HCT116 (cell line): ENCODE measurements around the gene NF1.

Source experiments
- ATF3 ChIP-seq: IDR thresholded peaks from 2 replicates; pipeline ENCODE4 v1.6.1; 2012
- CEBPB ChIP-seq: IDR thresholded peaks from 2 replicates; pipeline ENCODE4 v1.6.1; 2012; ENCODE audit warnings: low read depth
- CTCF ChIP-seq, 3 experiments: fragments of 200-600 bp in 1 of 3; sonication (generic) in 1 of 3; IDR thresholded peaks in 2 of 3; conservative IDR thresholded peaks in 1 of 3; 2 replicates each; pipeline ENCODE4 v1.5.1; 2012 to 2017; ENCODE audit warnings: low read depth in 2 of 3, low read length in 2 of 3, antibody characterized with exemption in 1 of 3, borderline replicate concordance in 1 of 3, control low read depth in 1 of 3, mild to moderate bottlenecking in 1 of 3, mixed read lengths in 1 of 3, mixed run types in 1 of 3, moderate library complexity in 1 of 3; ENCODE audit not compliant: insufficient read depth in 1 of 3
- ELF1 ChIP-seq: IDR thresholded peaks from 2 replicates; pipeline ENCODE4 v1.6.1; 2012; ENCODE audit warnings: low read depth, borderline replicate concordance
- EZH2 ChIP-seq: fragments of 200-600 bp; sonication (generic); IDR thresholded peaks from 2 replicates; pipeline ENCODE4 v1.6.1; 2017; ENCODE audit warnings: antibody characterized with exemption, mixed run types
- EZH2phosphoT487 ChIP-seq: fragments of 200-600 bp; IDR thresholded peaks from 2 replicates; pipeline ENCODE4 v1.6.1; 2018; ENCODE audit warnings: antibody characterized with exemption, borderline replicate concordance
- JUND ChIP-seq: IDR thresholded peaks from 2 replicates; pipeline ENCODE4 v1.6.1; 2012
- POLR2A ChIP-seq: IDR thresholded peaks from 2 replicates; pipeline ENCODE4 v1.7.0; 2011; ENCODE audit warnings: borderline replicate concordance; ENCODE audit not compliant: insufficient read depth, insufficient read length; ENCODE audit errors: extremely low read depth
- POLR2AphosphoS5 ChIP-seq: IDR thresholded peaks from 2 replicates; pipeline ENCODE4 v1.6.1; 2011; ENCODE audit warnings: mild to moderate bottlenecking, low read depth, low read length, moderate library complexity
- RAD21 ChIP-seq: IDR thresholded peaks from 2 replicates; pipeline ENCODE4 v1.6.1; 2012; ENCODE audit warnings: low read depth, mild to moderate bottlenecking
- REST ChIP-seq: IDR thresholded peaks from 2 replicates; pipeline ENCODE4 v1.6.1; 2012; ENCODE audit warnings: low read depth
- TCF7L2 ChIP-seq: IDR thresholded peaks from 2 replicates; pipeline ENCODE4 v1.7.0; 2011; ENCODE audit warnings: borderline replicate concordance, inconsistent platforms; ENCODE audit not compliant: insufficient read depth, insufficient read length; ENCODE audit errors: extremely low read depth
- YY1 ChIP-seq: IDR thresholded peaks from 2 replicates; pipeline ENCODE4 v1.6.1; 2011; ENCODE audit warnings: low read length, low read depth, moderate library complexity, mild to moderate bottlenecking; ENCODE audit not compliant: insufficient replicate concordance; ENCODE audit errors: extremely low read depth
- ZFX ChIP-seq: fragments of 450-650 bp; IDR thresholded peaks from 2 replicates; pipeline ENCODE4 v1.6.1; 2017

- no peak for TF ChIP-seq POLR2A
- no peak for TF ChIP-seq EZH2
- peak; percentile 45 to 66 (median 55); a peak in 5 of 6 replicates for TF ChIP-seq CTCF (IDR thresholded peaks at IDR 0.05 in 2 of 3, conservative IDR thresholded peaks at IDR 0.05 in 1 of 3; ENCODE audit: borderline replicate concordance in 1 of 3, insufficient read depth in 1 of 3, low read depth in 2 of 3, low read length in 2 of 3)
- TF ChIP-seq CEBPB: no peak
- peak; percentile 64 for TF ChIP-seq RAD21
- no peak for TF ChIP-seq REST
- no peak for TF ChIP-seq EZH2phosphoT487
- TF ChIP-seq YY1: no peak
- TF ChIP-seq JUND: no peak
- TF ChIP-seq POLR2AphosphoS5: no peak
- no peak for TF ChIP-seq ZFX
- TF ChIP-seq ELF1: no peak
- no peak for TF ChIP-seq ATF3
- TF ChIP-seq TCF7L2: no peak
Observed at GRCh38 chr17:31373150-31374093, 278.6 kb downstream of the NF1 start.
